SIG-M5 (cell line): Measurements from ENCODE around the gene RGS19.
"Not testable (repeated sequence)": the region's sequence is repeated elsewhere in the genome, so short reads cannot be mapped to it uniquely, and the experiment has no call there.

Source experiments
- DNase-seq: peaks from one replicate; lab custom pipeline; 2025; lab: John Stamatoyannopoulos, UW

The RGS19 gene

DNA sequence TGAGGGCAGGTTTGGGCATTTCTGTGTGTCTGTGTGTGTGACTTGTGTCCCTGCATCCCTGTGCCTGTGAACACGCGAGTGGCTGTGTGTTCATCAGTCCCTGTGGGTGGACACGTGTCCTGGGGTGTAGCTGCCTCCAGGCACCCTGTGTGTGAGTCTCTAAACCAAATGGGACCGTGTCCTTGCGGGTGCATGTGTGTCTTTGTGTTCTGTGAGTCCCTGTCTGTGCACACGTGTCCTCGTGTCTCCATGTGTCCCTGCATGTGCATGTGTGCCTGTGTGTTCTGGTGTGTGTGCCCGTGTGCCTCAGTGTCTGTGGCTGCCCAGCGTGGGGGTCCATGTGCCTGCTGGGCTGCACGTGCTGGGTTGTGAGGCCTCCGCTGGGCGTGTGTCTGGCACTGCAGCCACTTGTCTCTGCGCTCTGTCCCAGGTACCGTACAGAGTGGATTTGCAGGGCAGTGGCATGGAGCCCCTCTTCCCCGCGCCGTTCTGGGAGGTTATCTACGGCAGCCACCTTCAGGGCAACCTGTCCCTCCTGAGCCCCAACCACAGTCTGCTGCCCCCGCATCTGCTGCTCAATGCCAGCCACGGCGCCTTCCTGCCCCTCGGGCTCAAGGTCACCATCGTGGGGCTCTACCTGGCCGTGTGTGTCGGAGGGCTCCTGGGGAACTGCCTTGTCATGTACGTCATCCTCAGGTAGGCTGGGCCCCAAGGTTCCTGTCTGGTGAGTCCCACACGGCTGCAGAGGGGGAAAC is 13.1 kb upstream of the RGS19 start:
- no peak for DNase-seq

DNA sequence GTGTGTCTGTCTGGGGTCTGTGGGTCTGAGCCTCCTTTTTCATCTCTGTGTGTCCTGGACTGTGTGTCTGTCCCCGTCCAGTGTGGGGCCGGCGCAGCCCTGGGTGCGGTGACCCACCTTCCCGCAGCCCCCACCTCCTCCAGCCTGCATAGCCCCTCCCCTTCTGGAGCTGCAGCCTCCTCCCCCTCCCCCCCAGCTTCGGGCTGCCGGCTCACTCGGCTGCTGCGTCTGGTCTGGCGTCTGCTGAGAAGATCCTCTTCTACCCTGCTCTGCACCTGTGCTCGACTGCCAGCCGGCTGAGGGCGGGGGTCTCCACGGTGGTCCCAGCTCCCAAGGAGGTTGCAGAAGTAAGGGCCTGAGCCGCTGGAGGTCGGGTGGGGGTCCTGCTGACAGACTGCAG is 12.5 kb upstream of the RGS19 start:
- DNase-seq: no peak

DNA sequence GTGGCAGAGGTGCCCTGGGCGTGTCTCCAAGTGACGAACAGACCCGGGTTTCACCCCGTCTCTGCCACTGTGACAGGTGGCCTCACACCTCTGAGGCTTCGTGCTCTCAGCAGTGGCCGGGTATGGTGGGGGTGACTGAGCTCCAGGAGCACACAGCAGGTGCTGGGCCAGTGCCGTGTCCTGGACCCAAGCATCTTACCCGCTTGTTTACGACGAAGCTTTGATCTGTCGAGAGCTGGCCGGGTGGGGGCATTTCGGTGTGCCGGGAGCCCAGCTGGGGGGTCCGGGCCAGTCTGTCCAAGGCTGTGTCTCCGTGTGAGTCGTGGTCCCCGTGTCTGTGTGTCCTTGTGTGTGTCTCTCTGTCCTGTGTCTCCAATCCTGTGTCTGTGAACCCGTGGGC is 12.0 kb upstream of the RGS19 start:
- DNase-seq: no peak

DNA sequence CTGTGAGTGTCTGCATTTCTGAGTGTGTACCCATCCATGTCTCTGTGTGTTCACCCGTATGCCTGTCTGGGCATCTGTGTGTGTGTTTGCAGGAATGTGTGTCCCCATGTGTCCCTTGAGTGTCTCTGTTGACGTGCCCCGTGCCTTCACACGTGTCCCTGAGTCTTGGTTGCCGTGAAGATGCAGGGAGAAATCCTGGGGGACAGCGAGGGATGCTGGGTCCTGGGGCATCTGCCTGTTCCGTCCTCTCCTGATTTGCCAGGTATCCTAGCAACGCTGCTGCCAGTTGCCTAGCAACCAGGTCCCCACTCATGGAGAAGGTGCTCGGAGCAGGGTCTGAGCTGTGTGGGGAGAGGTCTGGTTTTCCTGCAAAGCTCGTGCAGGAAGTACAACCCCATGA is 10.8 kb upstream of the RGS19 start:
- no peak for DNase-seq

DNA sequence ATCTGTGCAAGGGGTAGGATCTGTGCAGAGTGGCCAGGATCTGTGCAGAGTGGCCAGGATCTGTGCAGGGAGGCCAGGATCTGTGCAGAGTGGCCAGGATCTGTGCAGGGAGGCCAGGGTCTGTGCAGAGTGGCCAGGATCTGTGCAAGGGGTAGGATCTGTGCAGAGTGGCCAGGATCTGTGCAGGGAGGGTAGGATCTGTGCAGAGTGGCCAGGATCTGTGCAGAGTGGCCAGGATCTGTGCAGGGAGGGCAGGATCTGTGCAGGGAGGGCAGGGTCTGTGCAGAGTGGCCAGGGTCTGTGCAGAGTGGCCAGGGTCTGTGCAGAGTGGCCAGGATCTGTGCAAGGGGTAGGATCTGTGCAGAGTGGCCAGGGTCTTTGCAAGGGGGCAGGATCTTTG is 9.3 kb upstream of the RGS19 start:
- DNase-seq: not testable (repeated sequence)

DNA sequence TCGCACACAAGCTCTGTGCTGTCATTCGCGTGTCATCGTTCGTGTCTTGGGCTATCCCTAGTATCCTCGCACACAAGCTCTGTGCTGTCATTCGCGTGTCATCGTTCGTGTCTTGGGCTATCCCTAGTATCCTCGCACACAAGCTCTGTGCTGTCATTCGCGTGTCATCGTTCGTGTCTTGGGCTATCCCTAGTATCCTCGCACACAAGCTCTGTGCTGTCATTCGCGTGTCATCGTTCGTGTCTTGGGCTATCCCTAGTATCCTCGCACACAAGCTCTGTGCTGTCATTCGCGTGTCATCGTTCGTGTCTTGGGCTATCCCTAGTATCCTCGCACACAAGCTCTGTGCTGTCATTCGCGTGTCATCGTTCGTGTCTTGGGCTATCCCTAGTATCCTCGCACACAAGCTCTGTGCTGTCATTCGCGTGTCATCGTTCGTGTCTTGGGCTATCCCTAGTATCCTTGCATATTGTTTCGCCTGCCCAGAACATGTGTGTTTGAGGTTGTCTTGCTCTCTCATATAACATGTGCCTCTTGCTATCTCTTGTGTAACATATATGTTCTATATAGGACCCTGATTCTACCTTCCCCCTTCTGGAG is 8.0 kb upstream of the RGS19 start:
- not testable (repeated sequence) for DNase-seq

DNA sequence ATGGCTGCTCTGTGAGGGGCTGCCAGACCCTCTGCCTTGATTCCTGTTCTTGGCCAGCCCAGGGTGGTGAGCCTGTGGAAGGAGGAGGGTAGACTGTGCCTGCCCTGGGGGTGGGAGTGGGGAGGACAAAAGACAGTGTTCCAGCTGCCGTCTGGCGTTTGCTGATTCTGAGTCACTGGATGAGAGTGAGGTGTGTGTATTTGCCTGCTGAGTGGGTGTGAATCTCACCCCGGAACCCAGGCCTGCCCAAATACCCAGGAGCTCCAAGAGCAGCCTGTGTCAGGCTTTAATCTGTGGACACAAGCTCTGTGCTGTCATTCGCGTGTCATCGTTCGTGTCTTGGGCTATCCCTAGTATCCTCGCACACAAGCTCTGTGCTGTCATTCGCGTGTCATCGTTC is 7.5 kb upstream of the RGS19 start:
- no peak for DNase-seq

DNA sequence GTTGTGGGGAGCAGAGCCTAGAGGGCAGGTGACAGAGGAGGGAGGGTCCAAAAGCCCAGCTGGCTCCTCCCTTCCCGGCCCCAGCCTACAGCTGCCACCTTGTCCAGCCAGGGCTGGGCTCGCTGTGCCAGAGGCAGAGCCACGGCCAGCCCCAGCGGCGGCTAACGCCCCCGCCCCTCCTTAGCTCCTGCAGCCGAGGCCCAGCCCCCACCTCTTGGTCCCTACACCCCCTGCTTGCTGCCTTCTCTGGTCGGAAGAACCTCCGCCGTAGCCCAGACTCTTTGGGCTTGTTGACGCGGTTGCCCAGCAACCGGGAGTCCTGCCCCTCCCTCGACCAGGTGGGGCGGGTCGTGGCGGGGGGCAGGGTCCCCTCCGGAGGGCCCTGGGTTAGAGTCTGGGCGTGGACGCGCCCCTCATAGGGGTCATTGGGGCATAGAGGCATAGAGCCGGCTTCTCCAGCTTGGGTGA is 5.4 kb upstream of the RGS19 start:
- DNase-seq: no peak

DNA sequence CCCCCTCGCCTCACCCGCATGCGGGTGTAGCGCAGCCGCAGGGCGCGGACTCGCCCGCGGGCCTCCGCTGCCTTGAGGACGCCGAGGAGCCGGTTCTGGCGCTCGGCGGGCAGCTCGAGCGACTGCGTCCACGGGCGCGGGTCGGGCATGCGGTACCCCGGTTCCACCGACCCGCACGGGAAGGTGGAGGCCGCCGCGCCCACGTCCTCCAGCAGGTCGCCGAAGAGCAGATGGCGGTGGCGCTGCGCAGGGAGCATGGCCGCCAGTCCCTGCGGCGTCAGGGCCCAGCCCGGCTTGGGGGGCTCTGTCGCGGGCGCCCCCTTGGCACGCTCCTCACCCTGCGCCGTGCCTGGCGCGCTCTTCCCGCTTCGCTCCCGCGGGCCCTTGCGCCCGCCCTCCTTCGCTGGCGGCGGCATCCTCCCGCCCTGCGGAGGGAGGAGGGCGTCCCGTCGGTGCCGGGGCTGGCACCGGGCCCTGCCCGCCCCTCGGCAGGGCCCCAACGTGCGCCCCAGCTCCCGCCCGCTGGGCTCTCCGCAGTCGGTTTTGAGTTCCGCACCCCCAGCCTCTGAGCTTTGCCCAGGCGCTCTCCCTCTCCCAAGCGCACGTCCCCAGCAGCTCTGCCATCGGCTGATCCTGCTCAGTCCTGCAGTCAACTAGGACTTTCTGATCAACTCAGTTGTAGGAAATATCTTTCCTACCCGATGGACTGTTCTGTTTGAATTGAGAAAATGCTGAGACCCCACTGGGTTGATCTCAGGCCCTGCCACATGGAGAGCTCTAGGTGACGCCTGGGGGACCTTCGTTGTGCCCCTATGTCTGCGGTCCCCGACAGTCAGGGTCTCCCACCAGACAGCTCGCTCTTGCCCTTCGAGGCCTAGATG is 4.7 kb upstream of the RGS19 start, which contains the start of gene LKAAEAR1:
LKAAEAR1 (minus strand) TSS at position 595 of the 881 bp plus-strand sequence; CDS start at position 416, 179 bp downstream.
- no peak for DNase-seq

DNA sequence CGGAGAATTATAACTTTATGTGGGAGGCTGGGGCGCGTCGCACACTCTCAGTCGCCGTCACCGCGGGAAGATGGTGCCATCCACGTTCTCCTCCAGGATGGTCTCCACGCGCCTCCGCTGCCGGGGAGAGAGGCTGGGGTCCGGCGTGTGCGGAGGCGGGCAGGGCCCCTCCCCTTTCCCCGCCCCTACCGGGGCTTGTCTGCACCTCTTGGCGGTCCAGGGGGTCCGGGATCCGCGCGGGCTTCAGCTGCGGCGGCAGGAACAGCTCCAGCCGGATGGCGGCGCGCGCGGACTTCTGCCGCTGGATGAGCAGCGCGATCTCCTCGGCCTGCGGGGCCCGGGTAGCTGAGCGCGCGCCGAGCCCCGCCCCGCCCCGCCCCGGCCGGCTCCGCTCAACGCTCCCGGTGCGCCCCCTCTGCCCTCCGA is 4.1 kb upstream of the RGS19 start:
- DNase-seq: no peak

DNA sequence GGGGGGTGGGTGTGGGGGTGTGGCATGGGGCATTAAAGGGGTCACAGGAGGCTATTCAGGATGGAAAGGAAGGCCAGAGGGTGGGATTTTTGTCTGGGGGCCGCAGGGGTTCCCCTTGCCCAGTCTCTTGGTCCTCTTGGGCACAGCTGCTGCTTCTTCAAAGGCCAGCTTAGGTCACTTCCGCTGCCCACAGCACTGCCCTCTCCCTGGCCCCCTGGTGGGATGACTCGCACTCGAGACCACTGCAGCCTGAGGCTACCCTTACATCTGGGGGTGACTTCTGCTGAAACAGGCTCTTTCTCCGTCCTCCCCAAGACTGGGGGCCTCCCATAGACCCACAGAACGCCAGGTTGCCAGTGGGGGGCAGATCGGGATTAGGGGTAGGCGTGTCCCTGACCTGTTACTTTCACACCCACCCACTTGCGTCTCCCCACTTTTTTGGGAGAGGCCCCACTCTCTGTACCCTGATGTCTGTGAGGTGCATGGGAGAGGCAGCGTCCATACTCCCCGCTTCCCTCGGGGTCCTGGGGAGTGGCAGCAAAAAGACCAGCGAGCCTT is 3.6 kb upstream of the RGS19 start:
- no peak for DNase-seq

DNA sequence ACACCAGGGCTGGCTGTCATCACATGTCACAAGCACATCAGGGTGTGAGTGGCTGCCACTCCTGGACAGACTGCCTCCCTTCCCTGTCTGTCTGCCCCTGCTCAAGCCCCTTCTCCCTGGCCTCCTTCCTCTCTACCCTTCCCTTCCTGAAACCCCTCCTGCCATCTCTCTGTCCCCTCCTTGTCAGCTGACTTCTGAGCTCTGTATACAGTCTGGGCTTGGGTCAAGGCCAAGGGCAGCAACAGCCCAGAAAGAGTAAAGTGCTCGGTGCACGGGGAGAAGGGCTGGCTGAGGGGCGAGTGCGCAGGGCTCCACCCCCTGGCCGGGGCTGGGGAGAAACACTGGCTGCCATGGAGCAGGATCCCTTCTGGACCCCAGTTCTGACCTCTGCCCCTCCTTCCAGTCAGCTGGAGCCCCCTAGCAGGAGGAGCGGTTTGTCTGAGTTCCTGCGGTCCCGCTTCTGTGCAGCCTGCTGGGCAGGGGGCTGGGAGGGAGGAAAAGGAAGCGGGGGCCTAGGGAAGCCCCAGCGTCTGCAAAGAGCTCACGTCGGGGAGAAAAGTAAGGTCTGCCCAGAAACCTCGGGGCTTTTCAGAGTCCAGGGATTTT is 2.9 kb upstream of the RGS19 start:
- no peak for DNase-seq

DNA sequence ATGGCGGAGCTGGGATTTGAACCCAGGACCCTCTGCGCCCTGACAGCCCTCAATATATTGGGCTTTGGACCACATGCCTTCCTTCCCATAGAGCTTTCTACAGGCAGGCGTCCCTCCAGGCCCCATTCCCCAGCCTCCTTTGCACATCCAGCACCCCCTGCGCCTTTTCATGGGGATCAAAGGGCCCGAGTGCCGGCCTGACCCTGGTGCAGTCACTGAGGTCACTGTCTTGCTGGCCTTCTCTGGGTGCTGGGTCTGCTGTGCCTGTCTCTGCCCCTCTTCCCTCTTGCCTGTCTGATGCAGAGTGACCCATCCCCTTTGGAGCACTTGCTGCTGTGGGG is 2.3 kb upstream of the RGS19 start:
- DNase-seq: no peak

DNA sequence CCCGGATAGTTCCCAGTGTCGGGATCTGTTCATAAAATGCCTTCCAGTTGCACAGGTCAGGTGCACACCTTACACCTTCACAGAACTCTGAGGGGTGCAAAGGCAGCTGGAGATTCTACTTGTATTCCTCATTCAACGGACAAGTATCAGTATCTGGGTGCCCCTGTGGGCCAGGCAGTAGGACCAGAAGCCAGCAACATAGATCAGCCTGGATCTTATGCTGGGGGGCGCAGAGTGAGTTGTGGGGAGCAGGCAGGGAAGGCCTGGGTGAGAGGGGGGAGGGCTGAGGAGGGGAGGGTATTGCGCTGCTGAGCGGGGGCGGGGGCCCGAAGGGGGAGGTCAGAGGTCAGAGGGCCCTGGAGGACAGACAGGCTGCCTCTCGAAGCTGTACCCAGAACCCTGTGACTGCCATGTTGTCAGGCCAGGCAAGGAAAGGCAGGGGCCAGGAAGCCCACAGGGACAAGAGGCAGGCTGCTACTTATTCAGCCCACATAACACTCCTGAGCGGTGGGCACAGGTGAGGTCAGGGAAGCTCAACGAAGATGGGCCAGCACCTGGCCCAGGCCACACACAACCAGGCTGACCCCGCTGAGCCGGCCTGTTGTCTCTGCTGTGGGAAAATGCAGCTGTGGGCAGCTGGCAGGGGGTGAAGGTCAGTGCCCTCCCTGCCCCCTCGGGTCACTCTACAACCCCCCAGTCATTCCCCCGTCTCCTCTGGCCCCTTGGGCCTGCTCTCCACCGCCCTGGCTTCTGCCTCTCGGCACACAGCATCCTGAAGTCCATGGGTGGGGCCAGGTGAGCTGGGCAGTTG is 1.7 kb upstream of the RGS19 start:
- DNase-seq: no peak

DNA sequence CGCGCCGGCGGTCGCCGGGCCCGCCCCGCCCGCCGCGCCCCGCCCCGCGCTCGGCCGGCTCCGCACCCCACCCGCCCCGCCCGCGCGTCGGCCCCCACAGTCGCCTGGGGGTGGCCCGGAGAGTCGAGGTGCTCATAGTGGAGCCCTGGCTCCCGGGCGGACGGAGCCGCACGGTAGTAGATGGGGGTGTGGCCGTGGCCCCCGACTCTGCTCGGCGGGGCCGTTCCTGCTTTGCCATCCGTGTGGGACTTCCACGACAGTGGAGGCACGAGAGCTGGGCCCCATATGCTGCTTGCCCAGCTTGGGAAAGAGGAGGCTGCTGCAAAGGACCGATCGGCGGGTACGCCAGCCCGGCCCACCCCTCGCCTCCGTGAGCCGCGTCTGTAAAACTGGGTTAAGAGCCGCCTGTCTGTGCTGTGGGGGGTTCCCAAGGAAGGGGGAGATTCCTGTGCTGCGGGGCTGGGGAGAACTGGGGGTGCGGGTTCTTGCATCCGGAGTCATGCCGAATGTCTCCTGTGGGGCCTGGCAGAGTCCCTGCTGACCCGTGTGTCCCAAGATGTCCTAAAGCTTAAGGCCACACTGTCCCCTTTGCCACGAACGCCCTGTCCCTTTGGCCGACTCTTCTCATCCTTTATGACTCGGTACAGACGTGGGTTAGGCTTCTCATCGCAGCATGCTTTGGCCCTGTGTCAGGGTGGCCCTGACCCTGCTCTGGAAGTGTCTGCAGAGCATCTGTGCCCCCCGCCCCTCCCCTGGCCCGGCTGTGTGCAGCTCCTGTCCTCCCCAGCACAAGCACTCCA is 895 bp upstream of the RGS19 start, which contains the start of gene OPRL1:
OPRL1 (plus strand) TSS at position 70 of the 800 bp plus-strand sequence. CDS start 12,639 bp downstream, outside the sequence.
- DNase-seq: no peak

DNA sequence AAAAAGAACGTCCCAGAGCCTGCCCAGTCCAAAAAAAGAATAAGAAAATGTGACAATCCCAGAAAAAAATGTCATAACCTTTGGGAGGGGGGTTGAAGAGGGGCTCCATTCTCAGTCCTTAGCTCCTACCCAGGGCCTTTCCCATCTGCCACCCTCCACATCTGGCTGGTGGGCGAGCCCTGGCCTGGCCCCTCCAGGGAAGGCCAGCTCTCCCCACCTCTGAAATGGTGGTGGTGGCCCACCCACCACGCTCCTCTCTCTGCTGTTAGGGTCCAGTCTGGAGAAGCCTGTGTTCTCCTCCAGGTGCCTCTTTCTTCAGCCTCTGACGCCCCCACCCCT is 415 bp downstream of the RGS19 start:
- DNase-seq: no peak

DNA sequence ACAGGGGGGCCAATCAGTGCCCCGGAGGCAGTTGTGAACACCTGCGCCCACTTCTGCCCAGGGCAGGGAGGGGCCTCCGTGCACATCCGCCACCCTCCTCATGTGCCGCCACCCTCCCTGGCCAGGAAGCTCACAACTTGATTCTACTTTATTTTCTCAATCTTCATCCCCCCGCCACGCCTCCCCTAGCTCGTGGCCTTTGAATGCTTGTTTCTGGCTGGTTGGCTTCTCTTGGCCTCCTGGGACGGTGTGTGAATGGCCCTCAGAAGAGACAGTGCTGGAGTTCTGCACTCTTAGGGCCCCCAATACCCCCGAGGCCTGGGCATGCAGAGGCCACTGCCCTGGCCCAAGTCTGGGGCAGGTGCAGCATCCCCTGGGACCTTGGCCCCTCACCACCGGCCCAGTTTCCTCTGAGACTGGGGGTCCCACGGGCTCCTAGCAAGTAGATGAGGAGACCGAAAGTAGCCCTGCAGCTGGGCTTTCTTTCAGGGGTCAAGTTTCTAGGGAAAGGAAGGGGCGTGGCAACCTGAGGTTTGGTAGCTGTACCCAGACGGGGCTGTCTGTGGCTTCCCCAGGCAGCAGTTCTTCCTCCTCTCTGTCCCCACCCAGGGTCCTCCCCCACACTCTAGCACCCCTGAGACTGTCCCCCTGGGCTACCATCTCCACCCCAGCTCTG is 1.3 kb downstream of the RGS19 start:
- no peak for DNase-seq

DNA sequence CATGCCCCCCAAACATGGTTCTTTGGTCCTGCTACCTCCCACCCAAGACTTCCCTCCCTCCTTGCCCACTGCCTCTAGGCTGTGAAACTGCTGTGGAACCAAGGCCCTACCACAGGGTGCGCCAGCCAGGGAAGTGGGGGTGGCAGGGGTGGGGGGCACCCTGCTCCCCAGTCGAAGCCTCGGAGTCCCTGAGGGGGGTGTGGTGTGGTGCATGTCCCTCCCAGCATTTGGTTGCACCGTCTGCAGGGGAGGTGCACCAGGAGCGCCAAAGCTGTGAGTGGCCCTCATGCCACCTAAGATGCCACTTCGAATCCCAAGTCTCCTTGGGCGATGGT is 1.8 kb downstream of the RGS19 start:
- no peak for DNase-seq

DNA sequence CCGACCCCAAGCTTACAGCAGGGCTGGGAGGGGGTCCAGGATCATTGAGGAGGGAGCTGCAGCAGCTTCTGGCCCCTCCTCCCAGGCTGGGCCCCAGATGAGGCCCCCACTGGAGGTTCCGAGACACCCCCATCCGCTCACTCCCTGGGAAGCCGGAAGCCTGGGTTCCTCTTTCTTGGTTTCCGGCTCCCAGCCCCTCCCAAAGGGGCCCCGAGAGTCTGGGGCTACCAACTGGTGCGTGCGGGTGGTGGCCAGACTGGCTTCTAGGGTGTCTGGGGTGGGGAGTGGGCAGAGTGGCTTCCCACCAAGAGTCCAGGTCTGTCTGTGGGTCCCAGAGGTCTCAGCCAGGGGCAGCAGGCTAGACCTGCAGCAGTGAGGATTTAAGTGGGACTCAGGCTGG is 2.2 kb downstream of the RGS19 start:
- no peak for DNase-seq
